GM19438 (cell line): ENCODE data around the gene SLC45A1.

Source experiments
- ATAC-seq: cut with Tn5 transposase; IDR thresholded peaks from one replicate; pipeline ENCODE4 v1.9.1; 2021; ENCODE audit warnings: low read depth; ENCODE audit not compliant: unreplicated experiment

Gene SLC45A1

GRCh38 chr1:8382051-8382505, 64.2 kb downstream of the SLC45A1 start:
- ATAC-seq: no peak

- ATAC-seq: no peak
Observed at GRCh38 chr1:8382608-8383505, 64.9 kb downstream of the SLC45A1 start.

- ATAC-seq: no peak
Observed at GRCh38 chr1:8384088-8384487, 66.2 kb downstream of the SLC45A1 start.

DNA sequence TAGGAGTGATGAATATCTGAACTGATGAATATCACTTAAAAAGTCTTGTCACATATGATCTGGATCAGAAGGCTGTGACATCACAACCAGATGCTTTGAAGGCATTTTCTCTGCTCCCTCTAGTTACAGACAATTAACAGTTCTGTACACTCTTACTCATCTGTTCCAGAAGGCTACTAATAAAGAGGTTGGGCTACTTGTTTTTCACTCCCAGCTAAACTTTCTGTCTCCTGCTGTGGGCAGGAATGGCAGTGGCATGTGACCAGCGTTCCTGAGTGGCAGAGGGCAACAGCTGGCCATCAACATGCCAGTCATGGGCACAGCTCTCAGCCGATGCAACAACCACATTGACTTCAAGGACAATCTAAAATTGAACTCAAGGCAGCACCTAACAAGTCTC, 66.7 kb downstream of the SLC45A1 start:
- no peak for ATAC-seq

DNA sequence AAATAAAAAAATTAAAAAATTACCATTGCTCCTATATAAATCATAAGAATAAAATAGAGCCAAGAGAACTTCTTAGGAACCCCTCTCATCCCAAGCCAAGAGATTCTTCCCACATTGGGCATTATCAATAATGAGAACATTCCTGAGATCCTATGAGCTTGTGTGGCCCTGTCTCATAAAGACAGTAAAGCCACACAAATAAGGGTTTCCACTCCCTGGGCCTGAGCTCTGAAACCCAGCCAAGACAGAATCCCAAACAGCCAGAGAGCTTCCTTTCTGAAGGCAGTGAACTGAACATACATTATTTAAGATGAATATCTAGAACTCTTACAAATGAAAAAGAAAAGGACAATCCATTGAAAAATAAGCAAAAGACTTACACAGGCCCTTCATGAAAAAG, 68.3 kb downstream of the SLC45A1 start:
- no peak for ATAC-seq

DNA sequence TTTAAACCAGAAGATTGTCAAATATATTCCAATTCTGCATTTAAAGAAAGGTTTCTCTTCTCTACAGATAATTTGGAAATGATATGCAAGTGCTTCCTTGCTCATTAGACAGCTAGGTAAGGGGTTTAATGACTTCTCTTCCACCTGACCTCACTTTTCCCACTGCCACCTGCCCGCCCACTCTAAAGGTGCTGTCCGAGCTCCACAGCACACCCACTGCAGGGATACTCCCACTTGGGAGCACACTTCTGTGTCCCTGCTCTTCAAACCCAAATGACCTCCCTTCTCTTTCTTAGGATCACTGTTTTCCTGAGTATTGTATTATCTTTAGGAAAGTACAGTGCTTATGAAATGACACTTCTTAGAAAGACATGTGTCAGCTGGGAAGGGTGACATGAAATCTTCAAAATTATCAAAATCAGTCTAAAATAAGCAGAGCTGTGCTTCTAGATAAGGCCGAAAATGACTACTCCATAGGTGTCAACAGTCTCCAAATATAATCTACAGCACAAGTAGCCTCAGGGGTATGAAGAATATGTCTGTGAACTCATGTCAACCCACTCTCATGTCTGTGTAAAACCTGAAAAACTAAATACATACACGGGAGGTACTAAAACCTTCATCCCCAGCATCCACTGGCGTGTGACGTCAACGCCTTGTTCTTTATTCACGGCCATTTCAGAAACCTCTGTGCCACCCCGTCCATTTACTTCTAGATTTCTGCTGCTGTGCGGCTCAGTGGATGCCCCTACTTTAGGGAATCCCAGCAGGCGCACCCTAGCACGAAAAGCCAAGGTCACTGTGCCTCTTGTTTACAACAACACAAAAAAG, 71.0 kb downstream of the SLC45A1 start:
- no peak for ATAC-seq

DNA sequence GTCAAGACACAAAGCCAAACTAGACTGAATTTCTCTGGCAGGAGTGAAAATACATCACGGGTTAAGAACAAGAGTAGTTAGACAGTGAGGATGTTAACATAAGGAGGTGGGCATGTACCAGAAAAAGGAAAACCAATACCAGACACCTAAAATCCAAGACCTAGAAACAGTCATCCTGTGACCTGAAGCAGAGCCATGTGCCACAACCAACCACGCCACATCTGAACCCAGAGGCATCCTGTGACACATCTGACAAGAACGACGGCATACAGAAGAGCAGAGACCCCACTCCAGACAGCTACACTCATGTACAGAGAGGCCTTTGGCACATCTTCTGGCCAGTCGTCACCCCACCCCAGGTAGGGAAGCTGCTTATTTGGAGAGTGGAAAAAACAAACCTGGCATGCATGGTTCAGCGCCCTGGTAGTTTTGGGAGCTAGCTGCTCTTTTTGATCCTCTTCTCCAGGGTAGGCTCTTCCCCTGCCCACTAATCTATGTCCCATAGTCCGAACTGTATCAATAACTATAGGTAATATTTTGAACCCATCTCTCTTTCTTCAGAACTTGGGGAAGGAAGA, 72.1 kb downstream of the SLC45A1 start:
- ATAC-seq: no peak

DNA sequence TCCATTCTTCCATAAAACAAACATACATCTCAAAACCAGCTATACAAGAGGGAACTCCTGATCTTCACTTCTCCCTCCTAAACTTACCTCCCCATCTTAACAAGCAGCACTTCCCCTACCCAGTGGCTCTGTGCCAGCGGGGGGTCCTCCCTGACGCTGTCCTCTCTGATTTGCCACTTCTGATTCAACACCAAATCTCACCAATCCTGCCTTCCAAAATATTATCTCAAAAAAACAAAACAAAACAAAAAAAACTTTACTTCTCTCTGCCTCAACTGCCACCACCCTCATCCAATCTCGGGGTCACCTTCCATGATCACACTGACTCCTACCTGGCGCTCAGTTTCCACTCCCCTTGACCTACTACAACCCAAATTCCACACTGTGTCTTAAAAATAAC, 72.8 kb downstream of the SLC45A1 start:
- ATAC-seq: no peak

GRCh38 chr1:8392522-8392921, 74.6 kb downstream of the SLC45A1 start:
- no peak for ATAC-seq
